ENCODE measurements around the gene PRUNE1.

Gene PRUNE1

DNA sequence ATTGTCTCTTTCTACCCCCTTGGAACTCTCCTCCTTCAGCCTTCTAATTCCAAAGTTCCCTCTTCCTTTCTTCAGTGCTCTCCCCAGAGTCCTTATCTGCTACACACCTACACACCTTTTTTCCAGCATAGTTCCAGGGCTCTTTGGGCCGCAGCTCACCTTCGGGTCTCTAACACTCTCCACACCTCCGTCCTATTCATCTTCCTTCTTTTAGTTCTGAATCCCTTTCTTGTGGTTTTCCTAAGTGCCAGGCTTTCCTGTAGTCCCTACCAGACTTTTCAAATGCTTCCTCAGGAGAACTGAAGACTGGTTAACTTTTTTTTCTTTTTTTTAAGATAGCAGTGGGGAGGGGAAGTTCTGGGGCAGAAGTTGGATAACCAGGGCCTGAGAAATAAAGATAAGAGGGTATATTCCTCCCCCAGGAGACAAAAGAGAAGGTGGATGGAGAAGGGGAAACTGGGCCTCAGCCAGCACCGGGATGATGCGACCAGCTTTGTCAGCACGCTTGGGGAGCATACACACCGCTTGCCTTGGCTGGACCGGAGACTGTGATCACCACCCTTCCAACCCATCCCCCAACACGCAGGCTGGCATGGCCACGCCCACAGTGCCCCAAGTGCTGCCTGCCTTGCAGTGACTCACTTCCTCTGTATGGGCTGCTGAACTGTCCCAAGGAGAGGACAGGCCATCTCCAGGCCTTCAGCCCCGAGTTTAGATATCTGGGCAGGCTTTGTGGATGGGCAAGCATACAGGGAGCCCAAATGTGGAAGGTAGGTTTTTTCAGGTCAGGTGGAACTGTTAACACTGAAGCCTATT lies 31.2 kb upstream of the PRUNE1 start:
- DNase-seq (ENCODE audit: low spot score) = peak; percentile 99

DNA sequence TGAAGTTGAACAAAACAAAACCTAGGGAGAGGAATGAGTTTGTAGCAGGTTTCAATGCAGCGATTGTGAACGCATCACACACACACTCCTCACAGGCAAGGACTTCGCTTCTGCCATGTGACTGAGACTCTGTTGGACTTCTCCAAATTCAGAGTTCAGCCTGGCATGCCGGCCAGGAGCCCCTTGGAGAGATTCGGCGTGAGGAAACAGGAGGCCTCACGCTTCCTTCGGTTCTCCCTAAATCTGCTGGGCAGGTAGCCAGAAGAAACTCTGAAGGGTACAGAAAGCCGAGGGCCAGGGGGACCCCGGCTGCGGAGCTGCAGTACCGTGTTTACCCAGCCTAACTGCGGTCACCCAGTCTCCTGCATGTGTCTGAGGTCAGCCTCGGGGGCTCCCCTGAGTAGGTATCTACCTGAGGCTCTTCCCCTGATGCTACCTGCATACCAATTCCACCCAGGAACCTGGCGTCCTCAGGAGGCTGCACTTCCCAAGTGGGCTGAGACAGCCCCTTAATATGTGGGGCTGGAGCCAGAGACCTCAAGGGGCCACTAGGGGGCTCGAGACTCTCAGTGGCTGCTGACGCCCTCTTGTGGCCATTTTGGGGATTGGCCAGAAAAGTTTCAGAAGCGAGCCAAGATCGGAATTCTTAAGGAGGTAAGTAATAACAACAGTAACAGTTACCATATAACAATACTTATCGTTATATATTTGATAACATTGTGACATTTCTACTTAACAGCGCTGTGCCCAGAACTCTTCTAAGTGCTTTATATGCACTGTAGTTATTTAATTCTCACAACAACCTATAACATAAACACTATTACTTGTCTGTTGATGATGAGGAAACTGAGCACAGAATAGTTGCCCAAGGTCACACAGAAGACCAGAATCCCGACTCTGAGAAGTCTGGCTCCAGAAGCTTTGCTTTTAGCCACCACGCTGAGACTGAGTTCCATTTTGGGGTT lies 28.9 kb upstream of the PRUNE1 start:
- DNase-seq (ENCODE audit: low spot score) = peak; percentile 93

DNA sequence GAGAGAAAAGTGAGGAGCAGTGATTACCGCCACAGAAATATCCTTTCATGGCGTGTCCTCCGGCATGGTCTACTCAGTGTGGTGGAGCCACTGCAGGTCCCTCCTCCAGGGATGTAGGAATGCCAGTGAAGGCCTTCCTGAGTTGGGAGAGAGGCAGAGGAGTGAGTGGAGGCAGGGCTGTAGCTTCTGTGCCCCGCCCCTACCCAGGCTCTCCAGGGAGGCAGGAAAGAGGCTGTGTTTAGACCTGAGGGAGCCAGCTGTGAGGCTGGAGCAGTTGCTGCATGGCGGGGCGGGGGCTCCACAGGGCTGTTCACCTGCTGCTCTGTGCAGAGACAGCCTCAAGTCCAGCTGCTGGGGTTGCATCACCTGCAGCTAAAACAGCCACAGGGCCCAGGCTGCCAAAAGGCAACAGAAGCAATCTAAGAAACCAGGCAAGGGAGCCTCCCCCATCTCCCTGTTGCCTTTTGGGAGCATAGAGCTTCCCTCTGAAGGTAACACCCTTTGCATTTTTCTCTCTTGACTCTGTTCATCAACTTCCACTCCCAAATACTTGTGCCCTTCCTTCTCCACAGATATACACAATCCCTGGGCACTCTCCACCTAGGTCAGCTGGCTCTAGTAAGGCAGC lies 27.0 kb upstream of the PRUNE1 start:
- no peak for DNase-seq (ENCODE audit: low spot score)

DNA sequence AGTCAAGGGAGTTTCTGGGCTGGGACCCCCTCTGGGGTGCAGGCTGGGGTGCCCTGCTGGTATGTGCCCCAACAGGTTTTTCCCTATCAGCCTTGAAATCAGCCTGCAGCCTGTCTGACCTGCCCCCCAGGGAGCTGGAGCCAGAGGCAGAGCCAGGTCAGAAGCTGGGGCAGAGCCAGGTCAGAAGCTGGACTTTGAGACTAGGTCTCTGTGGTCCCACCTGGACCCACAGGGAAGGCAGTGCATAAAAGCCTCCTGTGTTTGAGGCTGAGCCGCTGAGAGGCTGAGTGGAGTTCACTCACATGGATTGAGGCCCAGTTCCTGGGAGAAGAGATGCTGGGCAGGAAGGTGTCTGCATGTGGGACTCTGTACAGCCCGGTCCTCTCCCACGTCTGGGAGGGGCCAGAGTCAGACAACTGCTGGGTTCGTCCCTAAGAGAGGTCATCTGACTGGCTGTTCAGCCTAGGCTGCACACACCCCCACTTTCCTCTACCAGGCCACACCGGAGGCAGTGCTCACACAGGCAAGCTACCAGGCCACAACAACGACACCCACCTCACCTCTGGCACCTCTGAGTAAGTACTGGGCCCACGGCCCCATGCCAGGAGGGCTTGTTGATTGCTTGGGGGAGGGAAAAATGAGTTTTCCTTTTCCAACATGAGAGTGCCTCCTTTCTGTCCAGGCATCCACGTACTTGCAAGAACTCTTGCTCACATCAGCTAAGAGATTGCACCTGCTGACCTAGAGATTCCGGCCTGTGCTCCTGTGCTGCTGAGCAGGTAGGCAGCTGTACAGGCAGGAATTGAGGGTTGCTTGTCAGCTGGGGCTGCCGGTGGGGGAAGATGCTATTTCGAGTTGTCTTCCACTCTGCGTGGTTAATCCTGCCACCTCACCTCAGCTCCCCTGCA lies 26.2 kb upstream of the PRUNE1 start, which contains the start of gene ANXA9:
Gene ANXA9 (plus strand): TSS at position 488 of the 908 bp plus-strand sequence. CDS start 814 bp downstream, outside the sequence.
- no peak for DNase-seq (ENCODE audit: low spot score)

DNA sequence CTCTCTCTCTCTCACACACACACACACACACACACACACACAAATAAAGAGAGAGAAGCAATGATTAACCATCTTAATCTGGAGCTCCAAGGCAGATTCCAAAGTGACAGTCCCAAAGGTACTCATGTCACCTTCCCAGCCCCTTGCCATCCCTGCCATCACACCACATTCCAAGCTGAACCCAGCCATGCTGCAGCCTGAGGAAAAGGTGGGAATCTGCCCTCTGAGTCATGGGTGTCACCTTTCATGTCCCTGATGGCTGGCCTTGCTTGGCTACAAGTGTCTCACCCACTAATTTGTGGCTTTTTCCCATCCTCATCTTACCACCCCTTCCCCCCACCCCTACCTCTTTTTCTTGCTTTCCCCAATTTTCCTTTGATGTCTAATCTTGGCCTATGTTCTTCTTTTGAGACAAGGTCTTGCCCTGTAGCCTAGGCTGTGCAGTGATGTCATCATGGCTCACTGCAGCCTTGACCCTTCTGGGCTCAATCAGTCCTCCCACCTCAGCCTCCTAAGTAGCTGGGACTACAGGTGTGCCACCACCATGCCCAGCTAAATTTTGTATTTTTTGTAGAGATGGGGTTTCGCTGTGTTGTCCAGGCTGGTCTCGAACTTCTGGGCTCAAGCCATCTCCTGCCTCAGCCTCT lies 22.9 kb upstream of the PRUNE1 start:
- no peak for DNase-seq (ENCODE audit: low spot score)

DNA sequence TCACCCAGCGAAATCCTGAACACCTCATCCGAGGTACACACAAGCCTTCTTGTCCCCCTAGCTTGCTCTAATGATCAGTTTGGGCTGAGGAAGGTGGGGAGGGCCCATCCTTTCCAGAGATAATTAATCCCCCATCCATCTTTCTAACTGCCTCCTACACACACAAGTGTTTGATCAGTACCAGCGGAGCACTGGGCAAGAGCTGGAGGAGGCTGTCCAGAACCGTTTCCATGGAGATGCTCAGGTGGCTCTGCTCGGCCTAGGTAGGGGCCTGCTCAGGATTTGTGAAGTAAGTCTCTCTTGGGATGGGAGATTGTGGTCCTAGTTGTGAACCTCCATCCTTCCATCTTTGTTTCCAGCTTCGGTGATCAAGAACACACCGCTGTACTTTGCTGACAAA lies 20.3 kb upstream of the PRUNE1 start:
- DNase-seq (ENCODE audit: low spot score) = no peak

DNA sequence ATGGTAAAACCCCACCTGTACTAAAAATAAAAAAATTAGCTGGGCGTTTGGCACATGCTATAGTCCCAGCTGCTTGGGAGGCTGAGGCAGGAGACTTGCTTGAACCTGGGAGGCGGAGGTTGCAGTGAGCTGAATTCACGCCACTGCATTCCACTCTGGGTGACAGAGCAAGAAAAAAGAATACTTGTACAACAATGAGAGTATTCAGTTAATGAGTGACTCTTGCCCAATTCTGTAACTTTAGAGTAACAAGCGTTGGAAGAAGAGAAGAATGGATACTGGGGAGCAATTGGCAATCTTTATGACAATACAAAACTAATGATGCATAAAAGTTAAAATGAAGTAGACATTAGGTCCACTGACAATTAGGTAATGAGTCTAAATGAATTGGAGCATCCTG lies 15.6 kb upstream of the PRUNE1 start:
- DNase-seq (ENCODE audit: low spot score) = no peak

DNA sequence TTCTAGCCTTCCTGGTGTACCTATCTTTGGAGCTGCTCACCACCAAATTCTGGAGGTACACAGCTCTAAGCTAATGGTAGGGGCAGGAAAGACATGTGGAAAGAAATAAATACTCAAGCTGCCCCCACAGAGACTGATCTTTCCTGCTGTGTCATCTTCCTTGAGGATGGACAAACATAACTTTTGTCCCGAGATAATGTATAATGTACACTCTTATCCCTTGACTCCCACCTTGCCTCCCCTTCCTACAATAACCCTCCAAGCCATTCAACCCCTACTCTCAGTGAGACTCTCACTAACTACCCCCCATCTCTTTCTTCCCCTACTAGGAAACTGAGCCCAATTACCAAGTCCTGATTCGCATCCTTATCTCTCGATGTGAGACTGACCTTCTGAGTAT lies 14.0 kb upstream of the PRUNE1 start:
- DNase-seq (ENCODE audit: low spot score) = no peak

DNA sequence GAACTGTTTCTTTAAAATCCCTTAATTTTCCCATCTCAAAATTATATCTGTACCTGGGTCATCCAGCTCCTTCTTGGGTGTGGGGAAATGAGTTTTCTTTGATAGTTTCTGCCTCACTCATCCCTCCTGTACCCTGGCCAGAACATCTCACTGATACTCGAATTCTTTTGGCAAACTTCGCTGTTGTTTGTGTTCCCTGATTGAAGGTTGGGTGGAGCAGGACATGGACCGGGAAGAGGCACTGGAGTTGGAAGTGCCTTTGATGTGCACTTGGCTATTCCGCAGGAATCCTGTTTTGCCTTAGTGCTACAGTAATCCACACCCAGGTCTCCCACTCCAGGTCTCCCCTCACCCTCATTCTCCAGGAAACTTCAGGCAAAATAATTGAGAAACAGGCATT lies 12.8 kb upstream of the PRUNE1 start:
- DNase-seq (ENCODE audit: low spot score) = no peak

DNA sequence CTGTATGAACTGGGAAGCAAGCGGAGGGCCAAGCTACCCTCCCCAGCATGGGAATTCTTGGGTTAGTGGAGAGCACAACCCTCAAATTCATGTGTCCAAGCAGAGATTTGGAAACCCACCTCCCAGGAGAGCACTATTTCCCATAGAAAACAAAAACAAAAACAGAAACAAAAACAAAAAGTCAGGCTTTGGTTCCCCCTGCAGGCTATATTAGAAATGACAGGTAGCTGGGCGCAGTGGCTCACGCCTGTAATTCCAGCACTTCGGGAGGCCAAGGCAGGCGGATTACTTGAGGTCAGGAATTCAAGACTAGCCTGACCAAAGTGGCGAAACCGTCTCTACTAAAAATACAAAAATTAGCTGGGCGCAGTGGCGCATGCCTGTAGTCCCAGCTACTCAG lies 12.4 kb upstream of the PRUNE1 start:
- no peak for DNase-seq (ENCODE audit: low spot score)

DNA sequence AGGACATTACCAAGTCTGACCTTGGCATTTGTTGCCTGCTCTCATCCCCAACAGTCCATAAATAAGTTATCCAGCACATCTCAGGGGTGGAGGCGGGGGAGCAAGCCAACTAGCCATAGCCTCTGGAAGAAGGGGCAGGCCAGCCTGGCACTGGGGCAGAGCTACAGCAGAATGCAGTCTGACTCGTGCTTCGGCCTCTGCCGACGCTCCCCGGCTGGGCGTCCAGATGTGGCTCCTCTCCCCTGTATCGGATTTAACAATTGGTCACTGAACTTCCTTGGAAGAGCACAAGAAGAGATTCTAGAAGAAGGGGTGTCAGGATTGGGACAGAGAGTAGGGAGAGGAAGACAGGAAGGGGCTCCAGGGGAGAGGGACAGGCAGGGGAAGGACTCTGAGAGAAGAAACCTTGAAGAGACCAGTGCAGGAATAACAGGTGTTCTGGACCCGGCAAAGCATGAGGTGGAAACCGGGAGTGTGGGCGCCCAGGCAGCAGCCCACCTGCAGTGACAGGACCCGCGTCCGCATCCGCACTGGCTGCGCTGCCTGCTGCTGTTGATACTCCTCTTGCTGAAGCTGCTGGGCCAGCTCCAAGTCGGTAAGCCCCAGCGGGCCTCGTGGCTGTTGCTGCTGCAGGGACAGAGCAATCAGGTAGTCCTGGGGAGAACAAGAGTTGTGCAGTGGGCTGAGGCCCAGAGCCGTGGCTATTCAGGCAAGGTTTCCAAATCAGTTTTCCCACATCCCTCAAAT lies 10.9 kb upstream of the PRUNE1 start:
- DNase-seq (ENCODE audit: low spot score) = no peak

DNA sequence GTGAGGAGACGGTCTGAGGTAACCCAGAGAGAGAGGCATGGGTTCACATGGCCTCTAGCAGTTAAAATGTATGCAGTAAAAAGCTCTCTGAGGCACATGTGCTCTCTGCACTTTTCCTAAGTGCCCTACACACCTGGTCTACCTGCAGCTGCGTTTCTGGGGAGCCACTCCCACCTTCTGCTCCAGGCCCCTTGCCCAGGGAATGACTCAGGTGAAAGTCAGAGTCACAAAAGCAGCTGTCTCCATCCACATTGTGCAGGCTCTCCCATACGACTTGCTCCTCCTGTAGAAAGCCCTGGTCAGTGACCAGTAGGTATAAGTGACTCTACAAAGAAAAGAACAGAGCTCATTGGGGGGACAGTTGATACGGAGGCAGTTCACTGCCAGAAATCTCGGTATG lies 10.3 kb upstream of the PRUNE1 start:
- DNase-seq (ENCODE audit: low spot score) = no peak

DNA sequence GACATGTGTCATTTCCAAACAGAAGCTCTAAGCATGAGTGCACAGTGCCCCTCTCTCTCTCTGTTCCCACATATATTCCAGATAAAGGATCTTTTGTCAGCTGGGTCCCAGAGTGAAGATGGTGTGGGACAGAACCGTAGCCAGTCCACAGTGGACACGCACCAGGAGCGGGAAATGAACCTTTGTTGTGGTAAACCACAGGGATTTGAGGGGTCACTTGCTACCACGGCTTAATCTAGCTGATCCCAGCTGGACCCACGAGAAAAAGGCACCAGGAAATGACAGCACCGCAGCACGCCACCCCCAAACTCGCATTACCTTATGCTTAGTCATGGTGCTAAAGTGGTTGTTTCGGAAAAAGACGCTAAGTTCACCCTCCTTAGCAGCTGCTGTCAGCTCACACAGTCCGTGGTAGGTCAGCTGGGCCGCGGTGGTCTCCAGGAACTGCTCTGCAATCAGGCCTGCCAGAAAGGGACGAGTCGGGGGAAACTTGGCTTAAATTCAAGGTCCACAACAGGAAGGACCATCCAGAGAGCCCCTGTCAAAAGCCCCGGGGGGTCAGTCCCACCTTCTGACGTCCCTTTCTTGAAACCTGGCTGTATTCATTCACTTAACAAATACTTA lies 9.1 kb upstream of the PRUNE1 start:
- DNase-seq (ENCODE audit: low spot score) = no peak

DNA sequence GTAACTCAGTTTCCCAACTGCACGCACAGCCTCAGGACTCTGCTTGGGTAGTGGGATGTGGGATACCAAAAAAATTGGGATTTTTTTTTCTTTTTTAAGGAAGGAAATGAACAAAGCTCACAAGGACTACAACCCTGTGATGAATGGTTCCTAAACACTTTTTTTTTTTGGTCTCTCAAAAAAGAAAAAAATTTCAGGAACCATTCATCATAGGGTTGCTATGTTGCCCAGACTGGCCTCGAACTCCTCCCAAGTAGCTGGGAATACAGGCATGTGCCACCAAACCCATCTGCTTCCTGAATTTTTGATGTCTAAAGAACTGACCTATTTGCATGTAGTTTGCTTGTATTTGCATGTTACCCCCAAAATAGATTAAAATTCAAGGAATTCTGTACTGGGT lies 8.3 kb upstream of the PRUNE1 start:
- no peak for DNase-seq (ENCODE audit: low spot score)

DNA sequence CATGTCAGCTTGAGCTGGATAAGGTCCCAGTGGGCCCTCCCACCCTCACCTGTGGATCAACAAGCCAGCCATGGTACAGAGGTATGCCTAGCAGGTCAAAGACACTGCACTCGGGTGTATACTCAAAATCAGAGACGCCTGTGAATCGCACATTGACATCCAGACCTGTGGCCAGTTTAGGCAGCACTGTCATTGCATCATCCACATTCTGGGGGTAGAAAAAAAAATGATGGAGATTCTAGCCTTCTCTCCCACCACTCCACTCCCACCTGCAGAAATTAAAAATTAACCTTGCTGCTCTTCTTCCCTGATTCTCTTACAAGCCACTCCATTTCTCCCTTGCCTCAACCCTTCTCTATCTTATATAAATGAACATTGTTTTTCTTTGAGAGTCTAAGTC lies 7.8 kb upstream of the PRUNE1 start:
- no peak for DNase-seq (ENCODE audit: low spot score)

DNA sequence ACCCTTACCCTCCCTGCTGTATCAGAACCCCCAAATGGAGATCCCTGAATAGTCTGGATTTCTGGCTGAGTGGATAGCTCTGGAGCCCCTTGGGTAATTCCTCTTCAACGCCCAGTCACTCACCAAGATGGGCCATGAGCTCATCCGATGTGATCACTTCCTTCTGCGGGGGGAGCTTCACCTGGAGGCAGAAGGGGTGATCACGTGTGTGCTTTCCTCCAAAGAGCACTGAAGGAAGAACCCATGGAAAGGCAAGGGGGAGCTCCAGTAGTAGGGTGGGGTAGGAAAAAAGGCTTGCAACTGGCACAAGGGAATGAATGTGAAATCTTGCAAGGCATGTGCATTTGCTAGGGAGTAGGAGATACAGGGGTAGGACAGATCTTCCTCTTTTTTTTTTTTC lies 6.6 kb upstream of the PRUNE1 start:
- no peak for DNase-seq (ENCODE audit: low spot score)

DNA sequence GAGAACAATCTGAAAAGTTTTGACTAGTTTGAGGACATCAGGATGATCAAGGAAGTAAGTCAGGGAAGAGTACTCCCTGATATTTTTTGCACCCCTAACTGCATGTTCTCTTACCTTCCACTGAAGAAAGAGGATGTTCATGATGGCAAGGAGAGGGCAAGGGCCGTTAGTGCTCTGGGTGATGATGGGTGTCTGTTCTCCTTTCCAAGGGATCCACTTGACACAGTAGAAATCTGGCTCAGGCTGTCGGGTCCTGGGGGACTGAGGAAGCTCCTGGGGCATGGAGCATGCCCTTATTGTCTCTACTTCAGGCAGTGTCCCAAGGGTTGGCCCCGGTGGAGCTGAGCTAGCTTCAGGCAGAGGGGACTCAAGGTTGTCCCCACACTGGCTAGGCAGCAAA lies 6.2 kb upstream of the PRUNE1 start:
- DNase-seq (ENCODE audit: low spot score) = no peak

DNA sequence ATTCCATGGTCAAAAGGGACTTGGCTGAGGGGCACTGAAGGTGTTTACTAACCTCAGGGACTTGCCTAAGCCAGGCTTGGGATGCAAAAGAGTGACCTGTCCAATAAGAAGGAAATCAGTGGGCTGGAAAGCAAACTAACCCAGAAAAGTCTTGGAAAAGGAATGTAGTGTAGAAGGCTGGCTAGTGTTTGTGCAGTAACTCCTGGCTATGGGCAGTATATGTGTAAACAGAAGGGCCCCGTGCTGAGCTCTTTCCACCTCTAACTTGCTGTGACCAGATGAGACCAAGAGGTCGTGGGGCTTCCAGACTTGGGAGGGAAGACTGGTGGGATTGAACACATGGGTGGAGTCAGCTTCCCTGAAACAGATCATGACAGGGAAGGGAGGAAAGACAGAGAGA lies 5.6 kb upstream of the PRUNE1 start:
- no peak for DNase-seq (ENCODE audit: low spot score)

DNA sequence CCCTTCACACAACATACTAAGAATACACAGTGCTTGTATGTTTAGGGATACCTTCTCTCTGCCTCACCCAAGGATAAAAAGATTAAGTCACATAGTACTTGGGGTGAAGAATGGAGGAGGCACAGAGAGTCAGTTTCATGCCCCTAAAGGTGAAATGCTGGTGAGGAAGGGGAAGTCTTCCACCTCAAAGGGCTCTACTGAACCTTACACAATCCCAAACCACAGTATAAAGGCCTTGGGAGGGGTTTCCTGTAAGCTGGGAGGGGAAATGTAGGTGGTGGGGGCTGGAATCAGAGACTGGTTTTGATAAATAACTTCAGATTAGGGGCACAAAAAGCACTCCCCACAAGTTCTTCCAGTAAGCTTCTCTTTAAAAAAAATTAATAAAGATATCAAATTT lies 5.1 kb upstream of the PRUNE1 start:
- DNase-seq (ENCODE audit: low spot score) = no peak

All from COLO829 (cell line).